ENCODE data around the gene SETX. TPM values are rescaled to one million over a fixed set of nuclear protein-coding genes. Genes with fewer than 3 reads are reported as not detected.

SETX gene
- polyA plus RNA-seq, 1 experiment, result 15.3 TPM

DNA sequence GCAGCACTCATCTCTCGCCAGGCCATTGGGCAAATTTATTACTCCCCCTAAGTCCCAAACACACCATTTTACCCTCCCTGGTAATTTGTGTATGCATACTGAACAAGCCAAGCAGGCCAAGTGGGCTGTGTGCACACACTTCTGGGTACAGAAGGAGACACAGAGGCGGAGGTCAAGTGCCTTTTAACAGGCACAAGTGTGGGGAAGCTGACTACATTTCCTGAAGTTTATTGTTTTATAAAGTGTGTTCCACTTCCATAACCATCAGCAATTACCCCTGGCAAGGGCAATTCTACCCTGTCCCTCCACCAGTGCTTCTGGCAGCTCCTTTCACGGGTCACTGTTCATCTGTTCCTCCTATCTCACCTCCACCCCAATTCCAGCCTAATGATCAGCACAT is 93.9 kb downstream of the SETX start:
- no peak for TF ChIP-seq CTCF (IDR thresholded peaks at IDR 0.05; ENCODE audit: insufficient read depth, low read depth, low read length)
- no peaks in the 10 kb centered on the region for H3K27me3 ChIP-seq (ENCODE audit: control insufficient read depth, insufficient read depth, low read length)
- ChIA-PET POLR2A (no interaction called here), CTCF (interaction anchor here (3.2 to 5.5 kb wide), 4 partner anchors 8 to 502 kb away, joined by 17 to 40 read pairs (median 32); no protein-coding TSS in a partner anchor)
- no peak for DNase-seq (ENCODE audit: low read depth)
- peaks cover 11% of the 10 kb centered on the region for H3K36me3 ChIP-seq (ENCODE audit: control insufficient read depth, insufficient read depth, low read length)
- H3K4me3 ChIP-seq (ENCODE audit: low read depth, low read length), result no peak overlapping the region

GRCh38 chr9:132250324-132251262 is 104.2 kb downstream of the SETX start:
- H3K4me3 ChIP-seq (ENCODE audit: low read depth, low read length), result no peak overlapping the region
- no peak for TF ChIP-seq CTCF (IDR thresholded peaks at IDR 0.05; ENCODE audit: insufficient read depth, low read depth, low read length)
- no peaks in the 10 kb centered on the region for H3K36me3 ChIP-seq (ENCODE audit: control insufficient read depth, insufficient read depth, low read length)
- H3K27me3 ChIP-seq (ENCODE audit: control insufficient read depth, insufficient read depth, low read length), result peaks cover 2% of the 10 kb centered on the region
- CTCF ChIA-PET, result interaction anchor here (0.7 to 13.2 kb wide), 5 partner anchors 12 to 490 kb away, joined by 4 to 194 read pairs (median 31); no protein-coding TSS in a partner anchor
- POLR2A ChIA-PET, result interaction anchor here (0.7 kb wide), 1 partner anchor 780 kb away, joined by 3 read pairs; the partner anchor contains the start of gene GTF3C5
- no peak for DNase-seq (ENCODE audit: low read depth)

DNA sequence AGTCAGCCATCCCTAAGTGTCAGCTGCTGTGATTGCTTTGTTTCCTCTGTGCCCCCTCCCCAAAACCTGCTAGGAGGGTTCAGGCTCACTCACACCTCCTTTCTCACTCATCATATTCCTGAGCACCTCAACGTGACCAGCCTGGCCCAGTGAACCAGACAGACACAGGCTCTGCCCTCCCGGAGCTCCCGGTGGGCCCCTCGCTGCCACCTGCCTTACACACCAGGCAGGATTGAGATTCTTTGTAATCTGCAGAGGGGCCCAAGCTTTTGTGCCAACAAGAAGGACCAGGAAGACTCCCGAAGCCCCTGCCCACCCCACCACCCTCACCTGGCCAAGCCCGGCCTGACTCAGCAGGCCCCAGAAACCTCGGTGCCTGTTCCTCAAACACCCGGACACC is 105.1 kb downstream of the SETX start:
- Histone ChIP-seq H3K27me3 (ENCODE audit: control insufficient read depth, insufficient read depth, low read length) (peaks cover 7% of the 10 kb centered on the region), H3K36me3 (ENCODE audit: control insufficient read depth, insufficient read depth, low read length) (no peaks in the 10 kb centered on the region), H3K4me3 (ENCODE audit: low read depth, low read length) (no peak overlapping the region)
- ChIA-PET POLR2A (no interaction called here), CTCF (interaction anchor here (2.1 to 13.2 kb wide), 3 partner anchors 9 to 489 kb away, joined by 7 to 194 read pairs (median 31); no protein-coding TSS in a partner anchor)
- TF ChIP-seq CTCF (IDR thresholded peaks at IDR 0.05; ENCODE audit: insufficient read depth, low read depth, low read length), result no peak
- DNase-seq (ENCODE audit: low read depth), result no peak

DNA sequence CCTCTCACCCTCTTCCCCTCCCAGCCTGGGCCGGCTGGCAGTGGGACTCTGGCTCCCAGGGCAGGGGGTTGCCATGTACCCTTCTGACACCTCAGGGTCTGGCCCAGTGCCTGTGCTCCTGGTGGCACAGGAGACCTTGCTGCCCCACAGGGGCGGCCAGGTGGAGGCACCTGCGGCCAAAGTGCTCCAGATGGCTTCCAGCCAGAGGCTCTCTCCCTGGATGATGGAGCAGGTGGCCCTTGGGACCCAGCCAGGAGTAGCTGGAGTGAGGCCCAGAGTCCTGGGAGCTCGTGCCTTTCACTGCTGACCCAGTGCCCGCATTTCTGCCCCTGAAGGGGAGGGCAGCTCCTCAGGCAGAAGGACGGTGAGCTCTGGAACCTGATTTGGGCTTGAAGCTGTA is 105.7 kb downstream of the SETX start:
- ChIA-PET CTCF (interaction anchor here (2.1 to 13.2 kb wide), 3 partner anchors 10 to 489 kb away, joined by 7 to 194 read pairs (median 31); no protein-coding TSS in a partner anchor), POLR2A (no interaction called here)
- Histone ChIP-seq H3K4me3 (ENCODE audit: low read depth, low read length) (no peak overlapping the region), H3K36me3 (ENCODE audit: control insufficient read depth, insufficient read depth, low read length) (no peaks in the 10 kb centered on the region), H3K27me3 (ENCODE audit: control insufficient read depth, insufficient read depth, low read length) (peaks cover 8% of the 10 kb centered on the region)
- DNase-seq (ENCODE audit: low read depth), result no peak
- TF ChIP-seq CTCF (IDR thresholded peaks at IDR 0.05; ENCODE audit: insufficient read depth, low read depth, low read length), result no peak

DNA sequence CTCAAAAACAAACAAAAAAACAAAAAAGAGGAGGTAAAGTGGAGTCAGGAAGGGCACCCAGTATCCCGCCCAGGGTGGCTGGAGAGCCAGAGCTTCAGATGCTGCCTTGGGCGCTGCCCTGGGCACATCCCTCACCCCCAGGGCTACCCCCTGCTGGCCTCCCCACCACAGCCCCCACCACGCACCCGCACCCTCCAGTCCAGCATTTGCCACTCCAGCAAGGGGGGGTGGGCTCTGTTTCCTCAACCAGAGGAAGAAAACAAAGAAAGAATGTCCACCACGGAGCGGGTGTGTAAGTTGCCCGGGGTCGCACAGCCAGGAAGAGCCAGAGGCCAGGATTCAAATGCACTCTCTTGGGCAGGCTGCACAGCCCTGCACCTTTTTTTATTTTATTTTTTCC is 106.8 kb downstream of the SETX start:
- ChIA-PET POLR2A (interaction anchor here (0.6 kb wide), 1 partner anchor 371 kb away, joined by 4 read pairs; no protein-coding TSS in a partner anchor), CTCF (interaction anchor here (0.9 to 13.2 kb wide), 4 partner anchors 10 to 488 kb away, joined by 4 to 194 read pairs (median 19); no protein-coding TSS in a partner anchor)
- no peaks in the 10 kb centered on the region for H3K36me3 ChIP-seq (ENCODE audit: control insufficient read depth, insufficient read depth, low read length)
- peaks cover 14% of the 10 kb centered on the region for H3K27me3 ChIP-seq (ENCODE audit: control insufficient read depth, insufficient read depth, low read length)
- no peak for TF ChIP-seq CTCF (IDR thresholded peaks at IDR 0.05; ENCODE audit: insufficient read depth, low read depth, low read length)
- DNase-seq (ENCODE audit: low read depth), result no peak
- H3K4me3 ChIP-seq (ENCODE audit: low read depth, low read length), result no peak overlapping the region
